Lower lobe of right lung (tissue), 2 donors: ENCODE measurements around the gene GOLGA1. TPM values are rescaled to one million over a fixed set of nuclear protein-coding genes. Genes with fewer than 3 reads are reported as not detected.

Experiments
- ATAC-seq, 2 donors: fragments of 200-7000 bp; cut with Tn5 transposase; one replicate each; pipeline ENCODE4 v1.9.1; 2020 to 2022; ENCODE audit warnings: mild to moderate bottlenecking in 2 of 2, moderate library complexity in 2 of 2
- DNase-seq: peaks from one replicate; pipeline ENCODE4 v3.0.0-alpha.2; 2020
- H3K27ac ChIP-seq: fragments of 200-600 bp; one replicate; pipeline ENCODE4 v1.8.0; 2022
- H3K27me3 ChIP-seq: fragments of 200-600 bp; one replicate; pipeline ENCODE4 v1.8.0; 2022; ENCODE audit warnings: low read depth
- H3K36me3 ChIP-seq: fragments of 200-600 bp; one replicate; pipeline ENCODE4 v1.8.0; 2022; ENCODE audit warnings: mild to moderate bottlenecking
- H3K4me1 ChIP-seq: fragments of 200-600 bp; one replicate; pipeline ENCODE4 v1.8.0; 2022
- H3K4me3 ChIP-seq: fragments of 200-600 bp; one replicate; pipeline ENCODE4 v1.8.0; 2022; ENCODE audit warnings: mild to moderate bottlenecking
- H3K9me3 ChIP-seq: fragments of 200-600 bp; one replicate; pipeline ENCODE4 v1.8.0; 2022
- CTCF ChIP-seq: fragments of 200-600 bp; IDR thresholded peaks from one replicate; pipeline ENCODE4 v1.8.0; 2022; ENCODE audit warnings: antibody characterized with exemption, mild to moderate bottlenecking
- intact Hi-C: fragments of 100-400 bp; cut with DNase I; formaldehyde crosslinking; loops from one replicate; pipeline ENCODE4 v1.11.0; 2022
- long read RNA-seq: library from polyadenylated mRNA; unstranded; transcript quantifications from one replicate; pipeline ENCODE4 v2.0.0, GENCODE V29; 2021
- total RNA-seq: library from RNA; stranded (reverse); fragmentation: NEBNext Ultra II Directional; extraction: Animal tissue kit (Norgen Biotek cat#: 25700); gene quantifications from one replicate; pipeline ENCODE4 v1.2.1, GENCODE V29; 2021
- donor health status: DM: no; HTN: yes; CAD: no; lungs with severe emphysema.

The GOLGA1 gene
- total RNA-seq = 24.6 TPM
- long read RNA-seq, full-length matches to known transcripts = 4 of 27 reads
- long read RNA-seq, partial matches to known transcripts = 13 of 27 reads
- long read RNA-seq, other reads (novel, unspliced or antisense) = 10 of 27 reads

DNA sequence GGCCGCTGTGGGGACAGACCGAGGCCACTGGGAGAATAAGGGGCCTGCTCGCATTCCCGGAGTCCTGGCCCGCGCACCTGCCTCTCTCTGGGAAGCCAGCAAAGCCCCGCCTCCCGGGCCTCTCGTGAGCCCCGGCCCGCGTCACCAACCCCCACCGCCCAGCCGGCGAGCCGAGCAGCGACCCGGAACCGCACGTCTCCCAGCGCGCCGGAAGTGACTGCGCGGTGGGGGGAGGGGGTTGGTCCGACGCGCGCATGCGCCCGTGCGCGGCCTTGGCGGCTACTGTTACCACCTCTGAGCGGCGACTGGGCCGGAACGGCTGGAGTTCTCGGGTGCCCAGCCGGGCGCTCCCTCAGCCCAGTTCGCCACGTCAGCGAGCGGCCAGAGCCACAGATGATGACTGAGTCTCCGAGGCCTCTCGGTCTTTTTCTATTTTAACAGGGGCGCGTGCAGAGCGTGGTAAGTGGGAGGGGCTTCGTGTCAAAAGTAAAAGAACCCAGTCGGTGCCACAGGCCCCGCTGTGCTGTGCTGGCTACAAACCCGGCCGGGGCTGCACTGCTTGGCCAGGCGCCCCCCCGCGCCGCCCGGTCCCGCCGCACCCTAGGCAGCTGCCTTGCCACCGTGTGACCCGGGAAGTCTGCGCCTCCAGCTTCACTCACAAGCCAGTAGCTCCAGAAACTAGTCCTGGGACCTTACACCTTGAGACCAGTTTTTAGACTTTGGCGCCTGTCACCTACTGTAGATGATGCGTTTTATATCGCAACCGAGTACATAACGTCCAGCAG is at the start of gene GOLGA1:
TSS of gene GOLGA1 (minus strand) at position 190 of the 785 bp plus-strand sequence. CDS start 2,372 bp downstream, outside the sequence.
- H3K27me3 ChIP-seq = no peaks in the 10 kb centered on the region
- H3K36me3 ChIP-seq = peaks cover 23% of the 10 kb centered on the region
- peak; percentile 98 to 99 for ATAC-seq
- intact Hi-C loops = no loop called here
- H3K27ac ChIP-seq = peak within 1 kb of the TSS; percentile 97
- DNase-seq = peak; percentile 98
- H3K4me3 ChIP-seq = peak within 1 kb of the TSS; percentile 84
- peaks cover 15% of the 10 kb centered on the region for H3K4me1 ChIP-seq
- no peaks in the 10 kb centered on the region for H3K9me3 ChIP-seq
- TF ChIP-seq CTCF = no peak

GRCh38 chr9:124983698-124984097 is 42.8 kb upstream of the GOLGA1 start:
- Histone ChIP-seq H3K36me3 (peaks cover 12% of the 10 kb centered on the region), H3K27ac (no peak overlapping the region), H3K4me1 (no peaks in the 10 kb centered on the region), H3K4me3 (no peak overlapping the region), H3K9me3 (no peaks in the 10 kb centered on the region), H3K27me3 (no peaks in the 10 kb centered on the region)
- DNase-seq (no peak), ATAC-seq (no peak)
- intact Hi-C loops = no loop called here
- TF ChIP-seq CTCF = no peak

- H3K36me3 ChIP-seq = peaks cover 24% of the 10 kb centered on the region
- H3K27me3 ChIP-seq = no peaks in the 10 kb centered on the region
- DNase-seq = no peak
- no peaks in the 10 kb centered on the region for H3K9me3 ChIP-seq
- no peak overlapping the region for H3K27ac ChIP-seq
- H3K4me1 ChIP-seq = no peaks in the 10 kb centered on the region
- intact Hi-C loops = no loop called here
- H3K4me3 ChIP-seq = no peak overlapping the region
- ATAC-seq = no peak
- TF ChIP-seq CTCF = no peak
Observed at GRCh38 chr9:124980431-124980830, 39.5 kb upstream of the GOLGA1 start.

- H3K9me3 ChIP-seq = no peaks in the 10 kb centered on the region
- H3K4me1 ChIP-seq = no peaks in the 10 kb centered on the region
- H3K27me3 ChIP-seq = no peaks in the 10 kb centered on the region
- DNase-seq (no peak), ATAC-seq (no peak)
- intact Hi-C loops = no loop called here
- H3K4me3 ChIP-seq = no peak overlapping the region
- peaks cover 55% of the 10 kb centered on the region for H3K36me3 ChIP-seq
- no peak overlapping the region for H3K27ac ChIP-seq
- TF ChIP-seq CTCF = no peak
Observed at GRCh38 chr9:124975131-124975530, 34.2 kb upstream of the GOLGA1 start.

DNA sequence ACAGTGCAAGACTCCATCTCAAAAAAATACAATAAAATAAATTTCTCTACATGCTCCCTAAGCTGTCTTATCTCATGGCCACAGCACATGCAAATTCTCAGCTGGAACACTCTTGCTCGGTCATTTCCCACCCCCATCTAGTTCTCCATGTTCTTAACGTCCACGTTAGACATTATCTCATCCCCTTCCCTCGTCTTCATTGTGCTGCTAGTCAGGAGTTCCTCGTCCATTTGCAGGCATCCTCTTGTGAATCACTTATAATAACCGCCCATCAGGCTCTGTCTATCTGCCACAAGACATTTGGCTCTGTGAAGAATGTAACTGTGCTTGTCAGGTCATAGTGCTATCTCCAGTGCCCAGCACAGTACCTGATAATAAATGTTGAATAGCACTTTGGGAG is 32.9 kb upstream of the GOLGA1 start:
- no peaks in the 10 kb centered on the region for H3K27me3 ChIP-seq
- no peaks in the 10 kb centered on the region for H3K9me3 ChIP-seq
- no peak overlapping the region for H3K27ac ChIP-seq
- intact Hi-C loops = no loop called here
- ATAC-seq (no peak), DNase-seq (no peak)
- TF ChIP-seq CTCF = no peak
- no peak overlapping the region for H3K4me3 ChIP-seq
- H3K36me3 ChIP-seq = peaks cover 63% of the 10 kb centered on the region
- H3K4me1 ChIP-seq = no peaks in the 10 kb centered on the region
